ENCODE measurements around the gene FRY.

The FRY gene

DNA sequence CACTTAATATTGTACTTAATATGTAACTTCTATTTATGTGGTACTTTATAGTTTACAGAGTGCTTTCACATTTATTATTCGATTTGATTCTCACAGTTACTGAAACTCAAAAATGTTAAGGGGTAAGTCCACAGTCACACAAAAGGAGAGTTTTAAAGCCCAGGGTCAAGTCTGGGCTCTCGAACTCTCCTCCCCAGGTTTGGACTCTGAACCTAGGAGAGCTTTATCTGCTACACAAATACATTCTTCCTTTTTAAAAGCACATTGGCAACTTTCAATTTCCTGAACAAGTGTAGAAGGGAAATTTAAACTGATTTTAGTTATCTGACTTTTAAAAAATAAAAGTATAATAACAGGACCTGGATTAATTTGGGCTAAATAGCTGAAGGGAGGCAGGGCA, 144.4 kb downstream of the FRY start:
- no peak overlapping the region for H3K4me3 ChIP-seq (ENCODE audit: low read length)
- TF ChIP-seq CTCF (conservative IDR thresholded peaks at IDR 0.05; ENCODE audit: low read length): no peak
- DNase-seq (ENCODE audit: low read depth): no peak

GRCh38 chr13:32176696-32177095, 145.1 kb downstream of the FRY start:
- no peak for TF ChIP-seq CTCF (conservative IDR thresholded peaks at IDR 0.05; ENCODE audit: low read length)
- no peak for DNase-seq (ENCODE audit: low read depth)
- H3K4me3 ChIP-seq (ENCODE audit: low read length): no peak overlapping the region

GRCh38 chr13:32178763-32179162, 147.2 kb downstream of the FRY start:
- DNase-seq (ENCODE audit: low read depth): no peak
- no peak for TF ChIP-seq CTCF (conservative IDR thresholded peaks at IDR 0.05; ENCODE audit: low read length)
- no peak overlapping the region for H3K4me3 ChIP-seq (ENCODE audit: low read length)

DNA sequence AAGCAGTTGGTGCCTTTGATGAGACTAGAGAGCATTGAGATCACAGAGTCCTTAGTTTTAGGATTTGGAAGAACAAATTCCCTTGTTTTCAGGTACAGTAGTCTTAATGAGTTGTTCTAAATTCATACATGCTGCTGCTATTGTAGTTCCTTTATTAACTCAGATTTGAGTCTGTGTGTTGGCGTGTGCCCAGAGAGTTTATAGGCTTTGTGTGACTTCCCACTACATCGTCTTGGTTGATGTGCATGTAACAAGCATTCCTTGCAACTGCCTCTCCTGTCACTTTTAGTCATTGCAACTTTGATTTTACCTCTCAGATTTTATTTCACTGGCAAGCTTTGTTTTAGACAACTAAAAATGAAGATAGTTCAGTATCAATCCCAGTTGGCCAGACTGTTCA, 148.1 kb downstream of the FRY start:
- DNase-seq (ENCODE audit: low read depth): no peak
- no peak overlapping the region for H3K4me3 ChIP-seq (ENCODE audit: low read length)
- TF ChIP-seq CTCF (conservative IDR thresholded peaks at IDR 0.05; ENCODE audit: low read length): no peak

- H3K4me3 ChIP-seq (ENCODE audit: low read length): no peak overlapping the region
- no peak for DNase-seq (ENCODE audit: low read depth)
- TF ChIP-seq CTCF (conservative IDR thresholded peaks at IDR 0.05; ENCODE audit: low read length): no peak
Observed at GRCh38 chr13:32187651-32188050, 156.1 kb downstream of the FRY start.

- no peak overlapping the region for H3K4me3 ChIP-seq (ENCODE audit: low read length)
- TF ChIP-seq CTCF (conservative IDR thresholded peaks at IDR 0.05; ENCODE audit: low read length): no peak
- peak; percentile 9 for DNase-seq (ENCODE audit: low read depth)
Observed at GRCh38 chr13:32191452-32191998, 160.0 kb downstream of the FRY start.

- DNase-seq (ENCODE audit: low read depth): no peak
- no peak for TF ChIP-seq CTCF (conservative IDR thresholded peaks at IDR 0.05; ENCODE audit: low read length)
- no peak overlapping the region for H3K4me3 ChIP-seq (ENCODE audit: low read length)
Observed at GRCh38 chr13:32195713-32196112, 164.1 kb downstream of the FRY start.
